ENCODE data around the gene SLC41A1. TPM values are rescaled to one million over a fixed set of nuclear protein-coding genes. Genes with fewer than 3 reads are reported as not detected.

The SLC41A1 gene
- total and polyA plus RNA-seq, 2 experiments from 2014 or later: 11.8 to 30.0 TPM

DNA sequence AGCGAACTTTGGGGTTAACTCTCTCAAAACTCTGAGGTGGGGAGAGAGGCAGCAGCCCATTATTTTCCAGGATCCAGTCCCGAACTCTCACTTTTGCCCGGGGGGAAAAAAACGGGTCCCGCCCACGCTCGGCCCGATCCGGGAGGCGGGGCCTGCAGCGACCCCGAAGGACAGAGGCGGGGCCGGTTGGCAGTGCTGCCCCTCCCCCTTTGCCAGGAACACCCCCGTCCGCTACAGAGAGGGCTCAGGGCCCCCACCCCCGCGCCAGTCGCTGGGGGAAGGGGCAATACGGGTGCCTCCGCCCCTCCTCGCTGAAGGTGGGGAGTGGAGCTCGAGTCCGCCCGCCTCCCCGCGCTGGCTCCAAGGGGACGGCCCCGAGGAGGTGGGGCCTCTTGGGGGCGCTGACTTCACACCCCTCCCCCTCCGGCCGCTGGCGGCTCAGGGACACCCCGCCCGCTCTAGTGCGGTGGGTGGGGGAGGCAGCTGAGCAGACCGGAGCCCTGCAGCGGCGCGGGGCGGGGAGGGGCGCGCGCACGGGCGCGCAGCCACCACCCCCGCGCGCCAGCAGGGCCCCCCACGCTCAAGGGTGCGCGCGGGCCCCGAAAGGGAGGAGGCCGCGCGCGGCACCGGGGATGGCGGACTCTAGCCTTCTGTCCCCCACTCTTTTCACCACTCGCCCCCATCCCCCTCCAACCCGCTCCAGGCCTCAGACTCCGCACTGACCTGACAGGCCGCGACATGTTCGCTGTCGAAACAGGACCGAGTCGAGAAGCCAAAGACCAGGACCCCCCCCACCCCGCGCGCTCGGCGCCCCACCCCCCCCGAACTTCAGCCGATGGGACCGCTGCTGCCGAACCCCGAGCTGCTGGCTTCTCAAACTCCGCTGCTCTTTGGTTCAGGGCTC, 63.5 kb downstream of the SLC41A1 start:
- DNase-seq (ENCODE audit: low spot score) (peak; percentile 96), ATAC-seq (peak; percentile 85)
- peaks cover 37% of the 10 kb centered on the region for H4K20me1 ChIP-seq (replicated peaks; ENCODE audit: insufficient read depth)
- H3K79me2 ChIP-seq (replicated peaks; ENCODE audit: insufficient read depth): peaks cover 48% of the 10 kb centered on the region
- TF ChIP-seq, protein P1, sequence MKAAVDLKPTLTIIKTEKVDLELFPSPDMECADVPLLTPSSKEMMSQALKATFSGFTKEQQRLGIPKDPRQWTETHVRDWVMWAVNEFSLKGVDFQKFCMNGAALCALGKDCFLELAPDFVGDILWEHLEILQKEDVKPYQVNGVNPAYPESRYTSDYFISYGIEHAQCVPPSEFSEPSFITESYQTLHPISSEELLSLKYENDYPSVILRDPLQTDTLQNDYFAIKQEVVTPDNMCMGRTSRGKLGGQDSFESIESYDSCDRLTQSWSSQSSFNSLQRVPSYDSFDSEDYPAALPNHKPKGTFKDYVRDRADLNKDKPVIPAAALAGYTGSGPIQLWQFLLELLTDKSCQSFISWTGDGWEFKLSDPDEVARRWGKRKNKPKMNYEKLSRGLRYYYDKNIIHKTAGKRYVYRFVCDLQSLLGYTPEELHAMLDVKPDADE (IDR thresholded peaks at IDR 0.05): 0 out of 2 replicates have a peak, but pooled peaks have one; percentile 29
- TF ChIP-seq ZNF331 (CRISPR knock-in tag; IDR thresholded peaks at IDR 0.05; ENCODE audit: low read depth) (no peak), CREB1 (CRISPR knock-in tag; IDR thresholded peaks at IDR 0.05; ENCODE audit: low read depth) (peak; percentile 57; the same call in 1 of the 2 replicates), STAT1 (IDR thresholded peaks at IDR 0.05; ENCODE audit: unreplicated experiment) (no peak), NANOG (IDR thresholded peaks at IDR 0.05; ENCODE audit: borderline replicate concordance) (no peak), EZH2phosphoT487 (IDR thresholded peaks at IDR 0.05; ENCODE audit: unreplicated experiment) (no peak), JUNB (IDR thresholded peaks at IDR 0.05; ENCODE audit: unreplicated experiment) (no peak), POLR2AphosphoS5 (IDR thresholded peaks at IDR 0.05; ENCODE audit: low read depth) (peak; percentile 46; the same call in 1 of the 2 replicates)
- TF ChIP-seq, protein P2, sequence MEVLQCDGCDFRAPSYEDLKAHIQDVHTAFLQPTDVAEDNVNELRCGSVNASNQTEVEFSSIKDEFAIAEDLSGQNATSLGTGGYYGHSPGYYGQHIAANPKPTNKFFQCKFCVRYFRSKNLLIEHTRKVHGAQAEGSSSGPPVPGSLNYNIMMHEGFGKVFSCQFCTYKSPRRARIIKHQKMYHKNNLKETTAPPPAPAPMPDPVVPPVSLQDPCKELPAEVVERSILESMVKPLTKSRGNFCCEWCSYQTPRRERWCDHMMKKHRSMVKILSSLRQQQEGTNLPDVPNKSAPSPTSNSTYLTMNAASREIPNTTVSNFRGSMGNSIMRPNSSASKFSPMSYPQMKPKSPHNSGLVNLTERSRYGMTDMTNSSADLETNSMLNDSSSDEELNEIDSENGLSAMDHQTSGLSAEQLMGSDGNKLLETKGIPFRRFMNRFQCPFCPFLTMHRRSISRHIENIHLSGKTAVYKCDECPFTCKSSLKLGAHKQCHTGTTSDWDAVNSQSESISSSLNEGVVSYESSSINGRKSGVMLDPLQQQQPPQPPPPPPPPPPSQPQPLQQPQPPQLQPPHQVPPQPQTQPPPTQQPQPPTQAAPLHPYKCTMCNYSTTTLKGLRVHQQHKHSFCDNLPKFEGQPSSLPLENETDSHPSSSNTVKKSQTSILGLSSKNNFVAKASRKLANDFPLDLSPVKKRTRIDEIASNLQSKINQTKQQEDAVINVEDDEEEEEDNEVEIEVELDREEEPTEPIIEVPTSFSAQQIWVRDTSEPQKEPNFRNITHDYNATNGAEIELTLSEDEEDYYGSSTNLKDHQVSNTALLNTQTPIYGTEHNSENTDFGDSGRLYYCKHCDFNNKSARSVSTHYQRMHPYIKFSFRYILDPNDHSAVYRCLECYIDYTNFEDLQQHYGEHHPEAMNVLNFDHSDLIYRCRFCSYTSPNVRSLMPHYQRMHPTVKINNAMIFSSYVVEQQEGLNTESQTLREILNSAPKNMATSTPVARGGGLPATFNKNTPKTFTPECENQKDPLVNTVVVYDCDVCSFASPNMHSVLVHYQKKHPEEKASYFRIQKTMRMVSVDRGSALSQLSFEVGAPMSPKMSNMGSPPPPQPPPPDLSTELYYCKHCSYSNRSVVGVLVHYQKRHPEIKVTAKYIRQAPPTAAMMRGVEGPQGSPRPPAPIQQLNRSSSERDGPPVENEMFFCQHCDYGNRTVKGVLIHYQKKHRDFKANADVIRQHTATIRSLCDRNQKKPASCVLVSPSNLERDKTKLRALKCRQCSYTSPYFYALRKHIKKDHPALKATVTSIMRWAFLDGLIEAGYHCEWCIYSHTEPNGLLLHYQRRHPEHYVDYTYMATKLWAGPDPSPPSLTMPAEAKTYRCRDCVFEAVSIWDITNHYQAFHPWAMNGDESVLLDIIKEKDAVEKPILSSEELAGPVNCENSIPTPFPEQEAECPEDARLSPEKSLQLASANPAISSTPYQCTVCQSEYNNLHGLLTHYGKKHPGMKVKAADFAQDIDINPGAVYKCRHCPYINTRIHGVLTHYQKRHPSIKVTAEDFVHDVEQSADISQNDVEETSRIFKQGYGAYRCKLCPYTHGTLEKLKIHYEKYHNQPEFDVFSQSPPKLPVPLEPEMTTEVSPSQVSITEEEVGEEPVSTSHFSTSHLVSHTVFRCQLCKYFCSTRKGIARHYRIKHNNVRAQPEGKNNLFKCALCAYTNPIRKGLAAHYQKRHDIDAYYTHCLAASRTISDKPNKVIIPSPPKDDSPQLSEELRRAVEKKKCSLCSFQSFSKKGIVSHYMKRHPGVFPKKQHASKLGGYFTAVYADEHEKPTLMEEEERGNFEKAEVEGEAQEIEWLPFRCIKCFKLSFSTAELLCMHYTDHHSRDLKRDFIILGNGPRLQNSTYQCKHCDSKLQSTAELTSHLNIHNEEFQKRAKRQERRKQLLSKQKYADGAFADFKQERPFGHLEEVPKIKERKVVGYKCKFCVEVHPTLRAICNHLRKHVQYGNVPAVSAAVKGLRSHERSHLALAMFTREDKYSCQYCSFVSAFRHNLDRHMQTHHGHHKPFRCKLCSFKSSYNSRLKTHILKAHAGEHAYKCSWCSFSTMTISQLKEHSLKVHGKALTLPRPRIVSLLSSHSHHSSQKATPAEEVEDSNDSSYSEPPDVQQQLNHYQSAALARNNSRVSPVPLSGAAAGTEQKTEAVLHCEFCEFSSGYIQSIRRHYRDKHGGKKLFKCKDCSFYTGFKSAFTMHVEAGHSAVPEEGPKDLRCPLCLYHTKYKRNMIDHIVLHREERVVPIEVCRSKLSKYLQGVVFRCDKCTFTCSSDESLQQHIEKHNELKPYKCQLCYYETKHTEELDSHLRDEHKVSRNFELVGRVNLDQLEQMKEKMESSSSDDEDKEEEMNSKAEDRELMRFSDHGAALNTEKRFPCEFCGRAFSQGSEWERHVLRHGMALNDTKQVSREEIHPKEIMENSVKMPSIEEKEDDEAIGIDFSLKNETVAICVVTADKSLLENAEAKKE (CRISPR knock-in tag; IDR thresholded peaks at IDR 0.05): no peak
- TF ChIP-seq, protein P3, sequence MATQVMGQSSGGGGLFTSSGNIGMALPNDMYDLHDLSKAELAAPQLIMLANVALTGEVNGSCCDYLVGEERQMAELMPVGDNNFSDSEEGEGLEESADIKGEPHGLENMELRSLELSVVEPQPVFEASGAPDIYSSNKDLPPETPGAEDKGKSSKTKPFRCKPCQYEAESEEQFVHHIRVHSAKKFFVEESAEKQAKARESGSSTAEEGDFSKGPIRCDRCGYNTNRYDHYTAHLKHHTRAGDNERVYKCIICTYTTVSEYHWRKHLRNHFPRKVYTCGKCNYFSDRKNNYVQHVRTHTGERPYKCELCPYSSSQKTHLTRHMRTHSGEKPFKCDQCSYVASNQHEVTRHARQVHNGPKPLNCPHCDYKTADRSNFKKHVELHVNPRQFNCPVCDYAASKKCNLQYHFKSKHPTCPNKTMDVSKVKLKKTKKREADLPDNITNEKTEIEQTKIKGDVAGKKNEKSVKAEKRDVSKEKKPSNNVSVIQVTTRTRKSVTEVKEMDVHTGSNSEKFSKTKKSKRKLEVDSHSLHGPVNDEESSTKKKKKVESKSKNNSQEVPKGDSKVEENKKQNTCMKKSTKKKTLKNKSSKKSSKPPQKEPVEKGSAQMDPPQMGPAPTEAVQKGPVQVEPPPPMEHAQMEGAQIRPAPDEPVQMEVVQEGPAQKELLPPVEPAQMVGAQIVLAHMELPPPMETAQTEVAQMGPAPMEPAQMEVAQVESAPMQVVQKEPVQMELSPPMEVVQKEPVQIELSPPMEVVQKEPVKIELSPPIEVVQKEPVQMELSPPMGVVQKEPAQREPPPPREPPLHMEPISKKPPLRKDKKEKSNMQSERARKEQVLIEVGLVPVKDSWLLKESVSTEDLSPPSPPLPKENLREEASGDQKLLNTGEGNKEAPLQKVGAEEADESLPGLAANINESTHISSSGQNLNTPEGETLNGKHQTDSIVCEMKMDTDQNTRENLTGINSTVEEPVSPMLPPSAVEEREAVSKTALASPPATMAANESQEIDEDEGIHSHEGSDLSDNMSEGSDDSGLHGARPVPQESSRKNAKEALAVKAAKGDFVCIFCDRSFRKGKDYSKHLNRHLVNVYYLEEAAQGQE (IDR thresholded peaks at IDR 0.05; ENCODE audit: unreplicated experiment): no peak
- Mint-ChIP-seq H3K9me3 (no peaks in the 10 kb centered on the region), H3K27ac (peak overlapping the region; percentile 100), H3K4me1 (peaks cover 34% of the 10 kb centered on the region), H3K36me3 (ENCODE audit: low read depth) (peaks cover 30% of the 10 kb centered on the region), H3K27me3 (ENCODE audit: insufficient read depth, low read depth, poor library complexity) (peaks cover 10% of the 10 kb centered on the region), H3K4me3 (peak overlapping the region; percentile 99)
- peak overlapping the region; percentile 71 for H3K27ac ChIP-seq (ENCODE audit: low read depth)
- H3K36me3 ChIP-seq (ENCODE audit: insufficient read depth): no peaks in the 10 kb centered on the region
- H3K4me1 ChIP-seq (ENCODE audit: insufficient read depth): peaks cover 30% of the 10 kb centered on the region
- no peaks in the 10 kb centered on the region for H3K9me2 ChIP-seq (ENCODE audit: insufficient read depth)
- peak overlapping the region; percentile 89 for H3K4me3 ChIP-seq
- H3K4me2 ChIP-seq: peak overlapping the region; percentile 84
- H2AFZ ChIP-seq: no peak overlapping the region
- no peaks in the 10 kb centered on the region for H3K27me3 ChIP-seq (ENCODE audit: insufficient read depth)
- H3F3A ChIP-seq (replicated peaks; ENCODE audit: low read depth): no peaks in the 10 kb centered on the region
